Breast epithelium (tissue), 3 donors: ENCODE results near the gene BCL3.

Experiments used
- CTCF ChIP-seq, 3 donors: fragments of 450-650 bp; IDR thresholded peaks; one replicate each; pipeline ENCODE4 v1.5.1; 2016 to 2017; ENCODE audit warnings: antibody characterized with exemption in 3 of 3, mild to moderate bottlenecking in 3 of 3, moderate library complexity in 3 of 3
- POLR2A ChIP-seq: fragments of 450-650 bp; IDR thresholded peaks from one replicate; pipeline ENCODE4 v1.6.1; 2016; ENCODE audit warnings: antibody characterized with exemption, mild to moderate bottlenecking, moderate library complexity

- TF ChIP-seq CTCF (IDR thresholded peaks at IDR 0.05) (no peak), POLR2A (no peak)
Measured at GRCh38 chr19:44725684-44726083, 22.8 kb upstream of the BCL3 start.
